ENCODE data around the gene HSPA12A.

GRCh38 chr10:116633216-116633600, 109.2 kb downstream of the HSPA12A start:
- TF ChIP-seq EZH2 (IDR thresholded peaks at IDR 0.05; ENCODE audit: low read length, missing control alignments) (no peak), CTCF (conservative IDR thresholded peaks at IDR 0.05 in 1 of 2, IDR thresholded peaks at IDR 0.05 in 1 of 2; ENCODE audit: low read depth in 1 of 2, low read length in 2 of 2) (no peak)

All from fibroblast of lung (primary cell).